BLaER1 treated with 17β-estradiol and CSF1 and Interleukin-3, amounts not matched to agents 10 nM and 100 nM (cell line): Measurements from ENCODE around the gene TAS2R10.
"Not testable (repeated sequence)": the region's sequence is repeated elsewhere in the genome, so short reads cannot be mapped to it uniquely, and the experiment has no call there.

Experiments used
- H3K27ac ChIP-seq, 11 experiments: shearing (Covaris generic); formaldehyde crosslinking; 2 replicates each; pipeline ENCODE4 v1.8.1; 2022
- H3K27me3 ChIP-seq, 11 experiments: shearing (Covaris generic); formaldehyde crosslinking; 2 replicates each; pipeline ENCODE4 v1.8.1; 2022
- H3K36me3 ChIP-seq, 11 experiments: shearing (Covaris generic); formaldehyde crosslinking; 2 replicates each; pipeline ENCODE4 v1.8.1; 2022
- H3K4me1 ChIP-seq, 10 experiments: shearing (Covaris generic); formaldehyde crosslinking; 2 replicates each; pipeline ENCODE4 v1.8.1; 2022
- H3K4me2 ChIP-seq, 11 experiments: shearing (Covaris generic); formaldehyde crosslinking; 2 replicates each; pipeline ENCODE4 v1.8.1; 2022
- H3K4me3 ChIP-seq, 10 experiments: shearing (Covaris generic); formaldehyde crosslinking; 2 replicates each; pipeline ENCODE4 v1.8.1; 2022
- H3K9ac ChIP-seq, 11 experiments: shearing (Covaris generic); formaldehyde crosslinking; 2 replicates each; pipeline ENCODE4 v1.8.1; 2022
- H3K9me3 ChIP-seq, 11 experiments: shearing (Covaris generic); formaldehyde crosslinking; replicated peaks in 1 of 11; 2 replicates each; pipeline ENCODE4 v1.8.1; 2022
- H4K20me1 ChIP-seq, 11 experiments: shearing (Covaris generic); formaldehyde crosslinking; 2 replicates each; pipeline ENCODE4 v1.8.1; 2022
- Cebpa-rat ChIP-seq, 11 experiments: shearing (Covaris generic); IDR thresholded peaks; 2 replicates each; pipeline ENCODE4 v1.8.1; 2022

The TAS2R10 gene

DNA sequence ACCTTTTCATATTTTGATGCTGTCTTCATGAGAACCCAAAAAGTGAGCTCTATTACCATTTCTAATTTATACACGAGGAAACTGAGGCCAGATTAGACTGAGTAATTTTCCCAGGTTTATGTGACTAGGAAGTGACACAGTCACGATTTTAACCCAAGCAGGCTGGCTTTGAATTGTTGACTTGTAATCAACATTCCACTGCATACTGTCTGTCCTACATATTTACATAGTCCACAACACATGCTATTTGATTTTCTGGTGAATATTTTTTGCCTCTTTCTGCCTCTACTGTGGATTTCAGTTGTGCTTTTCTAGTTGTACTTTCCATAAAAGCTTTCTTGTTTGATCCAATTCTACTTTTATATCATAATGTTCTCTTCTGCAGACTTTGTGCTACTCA, 31.9 kb downstream of the TAS2R10 start:
- H3K36me3 ChIP-seq: no peaks in the 10 kb centered on the region
- H4K20me1 ChIP-seq: no peaks in the 10 kb centered on the region
- TF ChIP-seq Cebpa-rat (IDR thresholded peaks at IDR 0.05): no peak
- H3K4me1 ChIP-seq: no peaks in the 10 kb centered on the region
- no peak overlapping the region for H3K9ac ChIP-seq
- H3K4me2 ChIP-seq: no peak overlapping the region
- H3K9me3 ChIP-seq: 0 out of 22 replicates have a peak, but pooled peaks cover 0 to 4% (median 0%) of the 10 kb centered on the region in 11 experiments
- no peak overlapping the region for H3K27ac ChIP-seq
- H3K27me3 ChIP-seq: no peaks in the 10 kb centered on the region
- H3K4me3 ChIP-seq: no peak overlapping the region

DNA sequence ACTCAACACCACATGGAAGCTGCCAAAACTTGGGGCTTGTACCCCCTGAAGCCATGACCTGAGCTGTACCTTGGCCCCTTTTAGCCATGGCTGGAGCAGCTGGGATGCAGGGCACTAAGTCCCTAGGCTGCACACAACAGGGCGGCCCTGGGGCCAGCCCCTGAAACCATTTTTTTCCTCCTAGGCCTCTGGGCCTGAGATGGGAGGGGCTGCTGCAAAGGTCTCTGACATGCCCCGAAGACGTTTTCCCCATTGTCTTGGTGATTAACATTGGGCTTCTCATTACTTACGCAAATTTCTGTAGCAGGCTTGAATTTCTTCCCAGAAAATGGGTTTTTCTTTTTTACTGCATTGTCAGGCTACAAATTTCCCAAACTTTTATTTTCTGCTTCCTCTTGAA, 34.4 kb downstream of the TAS2R10 start:
- H3K9me3 ChIP-seq, H3K27me3 ChIP-seq, H3K4me1 ChIP-seq, H4K20me1 ChIP-seq, H3K4me2 ChIP-seq, H3K27ac ChIP-seq, H3K36me3 ChIP-seq, H3K4me3 ChIP-seq, H3K9ac ChIP-seq: not testable (repeated sequence)

DNA sequence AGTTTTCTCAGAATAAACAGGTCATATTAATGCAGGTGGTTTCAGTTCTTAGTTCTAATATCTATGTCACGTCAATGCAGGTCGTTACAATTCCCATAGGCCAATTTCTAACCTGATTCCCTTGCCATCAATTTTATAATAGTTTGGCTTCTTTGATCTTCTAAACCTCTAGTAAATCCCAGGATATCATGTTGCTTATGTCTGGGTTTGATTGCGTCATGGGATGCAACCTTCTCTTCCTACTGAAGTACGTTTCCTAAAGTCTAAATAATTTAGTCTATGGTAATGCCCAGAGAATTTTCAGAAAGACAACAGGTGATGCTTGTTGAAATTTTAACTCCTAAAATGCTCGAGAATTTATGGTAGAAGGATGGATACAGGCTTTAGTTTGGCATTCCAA, 42.9 kb downstream of the TAS2R10 start:
- Histone ChIP-seq H3K4me2 (no peak overlapping the region), H3K36me3 (no peaks in the 10 kb centered on the region), H4K20me1 (no peaks in the 10 kb centered on the region), H3K27me3 (no peaks in the 10 kb centered on the region), H3K27ac (no peak overlapping the region), H3K4me3 (no peak overlapping the region), H3K4me1 (peaks cover 0 to 6% (median 0%) of the 10 kb centered on the region in 10 experiments; a peak in 2 of 20 replicates), H3K9ac (no peak overlapping the region), H3K9me3 (no peaks in the 10 kb centered on the region)
- TF ChIP-seq Cebpa-rat (IDR thresholded peaks at IDR 0.05): no peak

DNA sequence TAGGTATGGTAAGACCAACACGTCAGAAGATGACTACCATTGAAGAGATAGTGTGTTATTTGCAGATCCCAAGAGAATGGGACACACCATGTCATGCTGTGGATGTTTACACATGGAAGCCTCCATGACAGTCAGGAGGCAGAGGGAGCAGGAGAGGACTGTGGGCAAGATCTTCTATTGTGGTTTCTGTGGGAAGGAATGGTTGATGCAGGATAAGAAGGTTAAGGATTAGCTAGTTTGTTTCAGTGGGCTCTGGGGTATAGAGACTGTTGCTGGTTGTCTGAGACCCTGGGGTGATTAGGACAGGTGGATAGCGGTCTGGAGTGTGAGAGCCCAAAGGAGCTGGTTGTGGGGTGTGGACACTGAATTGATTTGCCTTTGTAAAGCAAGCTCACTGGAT, 47.1 kb downstream of the TAS2R10 start:
- no peaks in the 10 kb centered on the region for H3K4me1 ChIP-seq
- no peak overlapping the region for H3K4me2 ChIP-seq
- H3K27me3 ChIP-seq: no peaks in the 10 kb centered on the region
- no peak for TF ChIP-seq Cebpa-rat (IDR thresholded peaks at IDR 0.05)
- H3K27ac ChIP-seq: no peak overlapping the region
- H3K9ac ChIP-seq: no peak overlapping the region
- no peak overlapping the region for H3K4me3 ChIP-seq
- no peaks in the 10 kb centered on the region for H3K9me3 ChIP-seq
- H4K20me1 ChIP-seq: no peaks in the 10 kb centered on the region
- H3K36me3 ChIP-seq: no peaks in the 10 kb centered on the region
